Common myeloid progenitor, CD34-positive (primary cell): ENCODE data around the gene LPP.

ENCODE experiments used
- CTCF ChIA-PET: fragments of 350-600 bp; sonication (Branson Sonifier 250); formaldehyde crosslinking; loops from one replicate; lab custom pipeline; 2021; ENCODE audit warnings: antibody characterized with exemption; lab: Charles Lee
- POLR2A ChIA-PET: fragments of 350-600 bp; sonication (Branson Sonifier 250); formaldehyde crosslinking; loops from one replicate; lab custom pipeline; 2021; ENCODE audit warnings: antibody characterized with exemption; lab: Charles Lee
- DNase-seq, 3 donors: peaks; one replicate each; pipeline versions ENCODE4 v3.0.0 to v3.0.0-alpha.2; 2013
- H3K27ac ChIP-seq, 2 experiments: 1 replicate in 1 of 2; 2 replicates in 1 of 2; pipeline ENCODE4 v1.7.0; 2013; ENCODE audit warnings: inconsistent platforms in 2 of 2, low read length in 2 of 2, mild to moderate bottlenecking in 2 of 2, low read depth in 1 of 2, moderate library complexity in 1 of 2; ENCODE audit not compliant: severe bottlenecking in 2 of 2, insufficient read depth in 1 of 2, poor library complexity in 1 of 2
- H3K27me3 ChIP-seq, 5 experiments: replicated peaks in 2 of 5; 1 replicate in 3 of 5; 2 replicates in 2 of 5; pipeline versions ENCODE4 v1.6.1 to v1.7.0; 2013; ENCODE audit warnings: low read length in 4 of 5, mild to moderate bottlenecking in 2 of 5, moderate library complexity in 2 of 5, inconsistent platforms in 1 of 5; ENCODE audit not compliant: insufficient read depth in 5 of 5, control insufficient read depth in 4 of 5
- H3K36me3 ChIP-seq, 4 experiments: 1 replicate in 2 of 4; 2 replicates in 2 of 4; pipeline versions ENCODE4 v1.6.1 to v1.7.0; 2013; ENCODE audit warnings: low read length in 3 of 4, control low read depth in 1 of 4, mild to moderate bottlenecking in 1 of 4; ENCODE audit not compliant: control insufficient read depth in 4 of 4, insufficient read depth in 4 of 4
- H3K4me1 ChIP-seq, 4 experiments: 1 replicate in 3 of 4; 2 replicates in 1 of 4; pipeline versions ENCODE4 v1.6.1 to v1.7.1; 2013; ENCODE audit warnings: low read length in 3 of 4, mild to moderate bottlenecking in 3 of 4, control low read depth in 1 of 4, inconsistent platforms in 1 of 4, moderate library complexity in 1 of 4; ENCODE audit not compliant: control insufficient read depth in 4 of 4, insufficient read depth in 4 of 4; ENCODE audit errors: control extremely low read depth in 1 of 4
- H3K4me3 ChIP-seq, 7 experiments: 1 replicate in 4 of 7; 2 replicates in 3 of 7; pipeline versions ENCODE4 v1.5.1 to v1.7.0; 2013; ENCODE audit warnings: mild to moderate bottlenecking in 7 of 7, low read length in 6 of 7, moderate library complexity in 6 of 7, inconsistent platforms in 2 of 7, low read depth in 2 of 7, control low read depth in 1 of 7; ENCODE audit not compliant: insufficient read depth in 4 of 7, control insufficient read depth in 1 of 7; ENCODE audit errors: extremely low read depth in 1 of 7
- H3K9me3 ChIP-seq, 5 experiments: 1 replicate in 4 of 5; 2 replicates in 1 of 5; pipeline versions ENCODE4 v1.6.1 to v1.7.1; 2013; ENCODE audit warnings: low read length in 4 of 5, mild to moderate bottlenecking in 2 of 5, inconsistent platforms in 1 of 5, low read depth in 1 of 5, moderate library complexity in 1 of 5; ENCODE audit not compliant: control insufficient read depth in 4 of 5, insufficient read depth in 2 of 5; ENCODE audit errors: control extremely low read depth in 1 of 5
- WGBS: methylation state at CpG from one replicate; pipeline ENCODE4 v1.1.5; 2013; ENCODE audit not compliant: insufficient coverage; 5-methylcytosine and 5-hydroxymethylcytosine counted together

The LPP gene

DNA sequence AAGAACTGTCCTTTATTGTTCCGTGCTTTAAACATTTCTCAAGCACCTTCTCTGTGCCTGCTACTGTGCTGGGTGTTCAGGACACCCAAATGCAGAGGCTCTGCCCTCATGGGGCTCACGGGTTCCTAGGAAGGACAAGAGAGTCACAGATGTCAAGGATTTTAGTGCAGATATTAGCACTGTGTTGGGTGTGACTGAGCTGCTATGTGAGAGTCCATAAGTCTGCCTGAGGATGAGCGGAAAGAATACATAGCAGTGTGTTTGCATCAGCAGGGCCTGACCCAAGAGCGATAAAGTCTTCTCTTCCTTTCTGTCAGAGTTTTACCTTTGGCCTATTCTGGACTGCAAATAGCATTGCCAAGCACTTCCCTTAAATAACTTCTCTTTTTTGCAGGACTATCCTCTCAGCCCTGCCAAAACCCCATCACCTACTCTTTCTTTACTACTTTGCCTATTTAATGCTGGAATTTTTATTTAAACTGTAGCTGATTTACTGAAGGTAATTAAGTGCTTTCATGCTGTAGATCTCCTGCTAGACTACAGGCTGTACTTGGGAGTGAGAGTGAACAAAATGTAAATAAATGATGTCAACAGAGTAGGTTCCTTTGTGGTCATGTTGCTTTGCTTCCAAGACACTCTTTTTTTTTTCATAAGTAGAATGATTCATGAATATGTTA lies 558.4 kb downstream of the LPP start:
- ChIA-PET CTCF (interaction anchor here (0.6 to 1.6 kb wide), 2 partner anchors 25 to 86 kb away, joined by 3 read pairs; no protein-coding TSS in a partner anchor), POLR2A (interaction anchor here (0.7 kb wide), 1 partner anchor 457 kb away, joined by 4 read pairs; no protein-coding TSS in a partner anchor)
- DNase-seq: peak; percentile 57 to 90 (median 69)
- no peaks in the 10 kb centered on the region for H3K9me3 ChIP-seq
- H3K27me3 ChIP-seq: no peaks in the 10 kb centered on the region
- peak overlapping the region in 1 of 2 experiments; percentile 62 for H3K27ac ChIP-seq
- peaks cover 12 to 28% (median 14%) of the 10 kb centered on the region in 4 experiments for H3K4me1 ChIP-seq
- H3K36me3 ChIP-seq: no peaks in the 10 kb centered on the region
- WGBS: 22% methylated on average over 4 of the region's 4 CpGs
- H3K4me3 ChIP-seq: no peak overlapping the region

DNA sequence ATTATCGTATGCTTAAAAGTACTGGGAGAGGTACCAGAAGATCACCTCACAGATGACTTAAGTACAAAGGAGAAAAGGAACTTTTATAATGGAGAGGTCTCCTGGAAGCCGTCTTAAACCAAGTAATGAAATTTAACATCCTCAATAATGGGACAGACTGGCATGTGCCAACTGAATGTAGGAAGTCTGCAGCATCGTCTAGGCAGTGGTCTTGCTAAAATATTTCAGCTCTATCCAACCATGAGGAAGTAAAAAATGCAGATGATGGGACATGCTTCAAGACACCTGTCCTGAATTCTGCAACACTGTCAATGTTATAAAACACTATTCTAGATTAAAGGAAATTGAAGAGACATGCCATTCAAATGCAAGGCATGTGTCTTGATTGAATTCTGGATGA lies 559.0 kb downstream of the LPP start:
- 57% methylated on average over 1 of the region's 3 CpGs for WGBS

DNA sequence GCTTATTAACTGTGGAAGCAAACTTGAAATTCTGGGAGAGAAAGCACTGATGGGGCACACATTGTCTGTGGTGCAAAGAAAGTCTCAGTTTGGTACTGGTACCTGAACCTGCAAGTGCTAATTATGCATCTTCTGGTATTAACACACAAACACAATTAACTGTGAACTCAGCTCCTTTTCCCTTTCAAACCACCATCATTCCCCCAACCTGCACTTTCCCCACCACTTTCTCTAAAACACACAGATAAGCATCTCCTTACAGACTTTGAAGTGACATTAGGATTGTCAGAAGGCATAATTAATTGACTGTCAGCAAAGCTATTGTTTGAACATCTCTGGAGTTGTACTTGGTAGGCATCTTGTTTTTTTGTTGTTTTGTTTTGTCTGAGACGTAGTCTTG lies 565.6 kb downstream of the LPP start:
- no peak overlapping the region for H3K27ac ChIP-seq
- no peaks in the 10 kb centered on the region for H3K9me3 ChIP-seq
- POLR2A ChIA-PET: no interaction called here
- H3K36me3 ChIP-seq: no peaks in the 10 kb centered on the region
- no peak overlapping the region for H3K4me3 ChIP-seq
- H3K4me1 ChIP-seq: no peaks in the 10 kb centered on the region
- WGBS: 88% methylated on average over 1 of the region's 1 CpG
- CTCF ChIA-PET: interaction anchor here (1.5 kb wide), 1 partner anchor 29 kb away, joined by 3 read pairs; no protein-coding TSS in a partner anchor
- H3K27me3 ChIP-seq: no peaks in the 10 kb centered on the region
- DNase-seq: no peak

More for the DNA sequence above, 559.0 kb downstream of the LPP start:
- Histone ChIP-seq H3K4me3 (no peak overlapping the region), H3K36me3 (no peaks in the 10 kb centered on the region), H3K9me3 (no peaks in the 10 kb centered on the region), H3K27ac (peak overlapping the region in 1 of 2 experiments; percentile 62), H3K27me3 (no peaks in the 10 kb centered on the region), H3K4me1 (peaks cover 12 to 22% (median 14%) of the 10 kb centered on the region in 4 experiments)
- POLR2A ChIA-PET: interaction anchor here (0.7 kb wide), 1 partner anchor 458 kb away, joined by 4 read pairs; no protein-coding TSS in a partner anchor
- CTCF ChIA-PET: interaction anchor here (0.6 to 1.6 kb wide), 3 partner anchors 14 to 85 kb away, joined by 3 read pairs; no protein-coding TSS in a partner anchor
- no peak for DNase-seq

DNA sequence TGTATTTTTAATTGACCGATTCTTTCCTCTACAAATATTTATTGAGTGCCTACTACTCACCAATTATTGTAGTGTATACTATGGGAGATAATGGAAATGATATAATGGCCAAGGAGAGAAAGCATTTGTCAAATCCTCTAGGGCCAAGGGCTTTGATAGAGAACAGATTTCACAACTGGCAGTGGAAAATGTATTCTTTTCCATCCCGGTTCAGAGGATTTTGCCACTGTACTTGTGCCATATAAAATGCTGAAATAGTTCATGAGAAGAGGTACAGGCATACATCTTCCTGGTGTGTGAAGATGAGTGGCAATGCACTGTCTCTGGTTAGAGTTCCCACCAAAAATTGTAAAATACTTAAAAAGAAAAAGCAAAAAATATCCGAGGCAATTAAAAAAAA lies 566.3 kb downstream of the LPP start:
- CTCF ChIA-PET: interaction anchor here (1.5 kb wide), 1 partner anchor 28 kb away, joined by 3 read pairs; no protein-coding TSS in a partner anchor

DNA sequence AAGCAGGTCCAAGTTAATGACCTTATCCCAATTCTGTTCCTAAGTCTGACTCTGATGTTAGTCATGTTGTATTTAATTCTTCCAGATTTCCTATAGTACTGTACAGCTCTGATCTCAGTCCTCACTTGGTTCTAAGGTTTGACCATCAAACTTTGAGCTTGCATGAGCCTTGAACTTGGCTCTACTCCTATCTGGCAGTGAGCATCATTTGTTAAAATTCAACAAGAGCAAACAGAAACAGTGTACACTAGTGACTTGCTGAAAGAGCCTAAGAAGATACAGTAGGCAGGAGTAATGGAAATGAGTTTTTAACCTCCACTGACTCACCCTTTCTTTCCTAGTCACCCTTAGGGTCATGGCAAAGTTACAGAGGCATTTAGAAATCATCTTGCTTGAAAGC lies 566.7 kb downstream of the LPP start:
- Histone ChIP-seq H3K27me3 (no peaks in the 10 kb centered on the region), H3K4me3 (no peak overlapping the region), H3K9me3 (no peaks in the 10 kb centered on the region), H3K36me3 (no peaks in the 10 kb centered on the region), H3K4me1 (no peaks in the 10 kb centered on the region), H3K27ac (no peak overlapping the region)
- CTCF ChIA-PET: interaction anchor here (1.5 kb wide), 1 partner anchor 28 kb away, joined by 3 read pairs; no protein-coding TSS in a partner anchor
- DNase-seq: no peak
- POLR2A ChIA-PET: no interaction called here

More for the DNA sequence above, 566.3 kb downstream of the LPP start:
- no peaks in the 10 kb centered on the region for H3K27me3 ChIP-seq
- H3K27ac ChIP-seq: no peak overlapping the region
- no peak overlapping the region for H3K4me3 ChIP-seq
- no peaks in the 10 kb centered on the region for H3K4me1 ChIP-seq
- no peaks in the 10 kb centered on the region for H3K9me3 ChIP-seq
- POLR2A ChIA-PET: no interaction called here
- H3K36me3 ChIP-seq: no peaks in the 10 kb centered on the region
- no peak for DNase-seq
- WGBS: no CpG with 5 or more reads among the region's 3 CpGs

DNA sequence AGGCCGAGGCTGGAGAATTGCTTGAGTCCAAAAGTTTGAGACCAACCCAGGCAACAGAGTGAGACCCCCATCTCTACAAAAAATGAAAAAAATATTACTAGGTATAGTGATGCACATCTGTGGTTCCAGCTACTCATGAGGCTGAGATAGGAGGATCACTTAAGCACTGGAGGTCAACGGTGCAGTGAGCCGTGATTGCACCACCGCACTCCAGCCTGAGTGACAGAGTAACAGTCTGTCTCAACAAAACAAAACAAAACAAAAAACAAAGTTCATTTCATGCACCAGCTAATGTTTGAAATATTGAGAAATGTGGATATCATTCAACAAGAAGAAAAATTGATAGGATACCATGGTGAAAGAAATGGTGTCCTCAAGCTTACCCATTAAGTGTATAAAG lies 567.4 kb downstream of the LPP start:
- H3K27me3 ChIP-seq: no peaks in the 10 kb centered on the region
- no peaks in the 10 kb centered on the region for H3K36me3 ChIP-seq
- DNase-seq: no peak
- no peak overlapping the region for H3K4me3 ChIP-seq
- H3K9me3 ChIP-seq: no peaks in the 10 kb centered on the region
- no peaks in the 10 kb centered on the region for H3K4me1 ChIP-seq
- ChIA-PET POLR2A (no interaction called here), CTCF (no interaction called here)
- H3K27ac ChIP-seq: no peak overlapping the region
- no CpG with 5 or more reads among the region's 4 CpGs for WGBS

DNA sequence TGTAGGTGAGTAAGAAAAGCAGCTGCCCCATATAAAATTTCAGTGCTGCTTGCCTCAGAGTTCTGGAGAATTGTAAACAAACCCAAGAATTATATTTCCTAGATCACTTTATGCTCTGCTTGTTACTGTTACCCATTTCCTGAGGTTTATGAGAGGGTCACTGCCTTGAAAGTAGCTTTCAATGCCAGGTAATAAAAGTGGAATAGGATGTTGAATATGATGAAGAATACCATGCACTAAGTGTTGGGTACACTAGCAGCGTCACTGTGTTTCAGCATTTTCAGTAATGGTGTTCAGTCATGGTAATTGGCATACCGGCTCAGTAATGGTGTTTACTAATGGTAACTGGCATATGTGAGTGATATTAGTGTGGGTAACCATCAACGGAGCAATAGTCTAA lies 568.0 kb downstream of the LPP start:
- Histone ChIP-seq H3K4me1 (no peaks in the 10 kb centered on the region), H3K4me3 (no peak overlapping the region), H3K27me3 (no peaks in the 10 kb centered on the region), H3K27ac (no peak overlapping the region), H3K9me3 (no peaks in the 10 kb centered on the region), H3K36me3 (no peaks in the 10 kb centered on the region)
- ChIA-PET CTCF (interaction anchor here (1.3 kb wide), 1 partner anchor 981 kb away, joined by 3 read pairs; no protein-coding TSS in a partner anchor), POLR2A (no interaction called here)
- no peak for DNase-seq
- WGBS: 97% methylated on average over 3 of the region's 3 CpGs
